IPS-NIHi11 (cell line): ENCODE data around the gene TBX15.

ENCODE experiments used
- DNase-seq: peaks from one replicate; pipeline ENCODE4 v3.0.0; 2012; ENCODE audit warnings: mixed read lengths, low spot score

TBX15 gene

DNA sequence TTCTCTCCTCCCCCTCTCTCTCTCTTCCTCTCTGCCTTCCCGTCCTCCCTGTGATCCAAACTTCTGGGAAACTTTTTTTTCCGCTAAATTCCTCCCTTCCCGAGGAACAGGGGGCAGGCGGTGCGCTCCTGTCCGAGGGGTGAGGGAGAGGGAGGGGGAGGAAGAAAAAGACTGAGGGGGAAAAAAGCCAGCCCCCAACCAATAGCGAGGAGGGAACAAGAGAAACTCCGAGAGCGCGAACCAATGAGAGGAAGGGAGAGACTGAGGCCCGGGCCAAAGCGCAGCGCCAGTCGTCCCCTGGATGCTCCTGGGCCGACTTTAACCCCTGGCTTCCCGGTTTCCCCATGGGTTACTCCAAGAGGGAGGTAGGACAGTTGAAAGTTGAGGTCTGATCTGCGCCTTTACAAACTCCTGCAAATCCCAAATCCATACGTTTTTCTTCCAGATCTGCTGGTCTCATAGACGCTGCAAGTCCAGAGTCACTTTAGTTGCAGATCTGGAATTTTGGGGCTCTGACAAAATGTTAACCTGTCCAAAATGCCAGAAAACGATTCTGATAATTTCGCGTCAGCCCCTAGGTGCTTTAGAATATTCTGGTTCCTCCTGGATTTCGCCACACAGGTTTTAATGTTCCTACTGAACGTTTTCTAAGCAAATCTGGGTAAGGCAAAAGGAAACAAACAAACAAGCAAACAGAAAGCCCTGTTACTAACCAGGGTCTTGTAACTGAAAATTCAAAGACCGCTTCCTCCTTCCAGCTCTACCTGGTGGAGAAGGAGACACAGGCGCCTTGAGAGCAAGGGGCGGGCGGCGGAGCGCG, at the start of gene TBX15:
TBX15 (minus strand) TSS at position 158 of the 820 bp plus-strand sequence. CDS start 548 bp downstream, outside the sequence.
- peak; percentile 80 for DNase-seq

DNA sequence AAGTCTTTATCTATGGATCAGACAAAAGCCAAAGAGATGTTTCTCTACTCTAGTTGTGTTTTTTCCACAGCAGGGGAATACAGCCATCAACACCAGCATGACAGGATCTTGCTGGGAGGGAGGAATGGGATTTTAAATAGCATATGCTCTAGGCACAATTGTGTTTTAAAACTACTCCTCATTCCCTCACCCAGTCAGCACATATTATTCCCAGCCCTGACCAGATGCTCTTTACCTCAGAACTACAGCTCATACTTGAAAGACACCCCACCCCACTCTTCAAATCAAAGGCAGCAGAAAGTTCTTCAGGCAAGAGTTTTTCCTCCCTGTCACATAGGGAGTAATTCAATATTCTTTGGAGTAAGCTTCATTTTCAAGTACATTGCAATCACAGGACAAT, 46.2 kb upstream of the TBX15 start:
- no peak for DNase-seq

GRCh38 chr1:119032986-119033385, 44.8 kb upstream of the TBX15 start:
- DNase-seq = no peak

GRCh38 chr1:119027759-119028158, 39.6 kb upstream of the TBX15 start:
- DNase-seq = no peak

DNA sequence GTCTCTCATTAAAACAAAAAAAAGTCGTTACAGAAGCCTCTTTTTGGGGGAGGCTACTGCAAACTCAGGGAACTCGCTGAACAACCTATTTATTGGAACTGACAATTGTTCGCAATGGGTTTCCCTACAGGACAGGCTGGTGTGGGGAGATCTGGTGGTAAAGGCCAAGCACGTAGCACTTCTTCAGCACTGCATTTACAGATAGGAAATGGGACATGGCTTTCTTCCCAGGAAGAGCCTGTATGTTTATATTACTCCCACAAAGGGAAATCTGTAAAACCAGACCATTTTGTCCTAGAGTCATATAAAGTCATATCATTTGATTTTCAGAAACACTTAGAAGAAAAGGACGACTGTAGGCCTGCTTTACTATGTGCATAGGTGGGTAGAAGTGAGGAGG, 38.8 kb upstream of the TBX15 start:
- no peak for DNase-seq

DNA sequence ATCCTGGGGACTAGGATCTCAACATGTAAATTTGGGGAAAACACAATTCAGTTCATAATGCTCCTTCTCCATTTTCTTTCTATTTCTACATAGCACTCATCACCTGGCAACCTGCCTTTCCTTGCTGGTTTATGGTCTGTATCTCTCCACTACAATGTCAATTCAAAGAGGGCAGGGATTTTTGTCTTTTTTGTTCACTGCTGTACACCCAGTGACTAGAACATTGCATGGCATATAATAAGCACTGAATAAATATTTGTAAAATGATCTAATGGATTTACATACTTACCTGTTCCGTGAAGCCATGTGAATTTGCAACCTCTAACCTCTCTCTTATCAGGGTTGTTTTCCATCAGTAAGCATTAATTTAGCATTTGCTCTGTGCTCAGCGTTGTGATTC, 27.4 kb upstream of the TBX15 start:
- DNase-seq = no peak

DNA sequence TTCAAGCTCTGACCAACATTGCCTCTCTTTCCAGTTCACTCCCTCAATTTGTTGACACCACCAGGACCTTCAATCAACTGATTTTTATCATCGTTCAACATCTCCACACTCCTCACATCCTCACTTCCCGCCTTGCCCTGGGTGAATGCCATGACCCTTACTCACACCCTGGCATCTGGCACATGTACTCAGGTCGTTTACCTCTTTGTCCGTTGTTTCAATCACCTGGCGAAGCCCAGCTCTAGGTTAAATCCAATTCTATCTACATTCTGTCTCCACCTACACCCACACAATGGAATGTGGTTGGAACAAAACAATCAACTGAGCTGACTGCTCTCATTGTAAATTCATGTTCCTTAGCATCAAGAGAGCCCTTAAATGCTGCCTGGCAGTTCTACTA, 24.2 kb upstream of the TBX15 start:
- no peak for DNase-seq

- DNase-seq = no peak
Observed at GRCh38 chr1:119011706-119012105, 23.6 kb upstream of the TBX15 start.

DNA sequence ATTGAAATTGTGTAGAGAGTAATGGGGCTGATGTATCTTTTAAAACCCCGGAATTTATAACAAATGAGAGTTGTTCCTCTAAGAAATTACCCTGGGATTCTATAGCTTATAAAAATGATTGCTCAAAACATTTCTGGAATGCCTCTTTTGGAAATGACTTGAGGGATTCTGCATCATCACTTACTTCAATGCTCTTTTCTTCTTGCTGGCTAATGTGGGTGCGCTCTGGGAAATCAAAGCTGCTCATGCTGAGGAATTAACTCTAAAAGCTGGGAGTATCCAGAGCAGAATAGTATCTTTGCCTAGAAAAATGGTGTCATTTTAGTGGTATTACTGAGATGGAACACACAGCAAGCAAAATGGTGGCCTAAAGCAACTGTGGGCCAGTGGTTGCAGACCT, 23.0 kb upstream of the TBX15 start:
- DNase-seq = no peak

GRCh38 chr1:119010201-119010600, 22.1 kb upstream of the TBX15 start:
- no peak for DNase-seq

- no peak for DNase-seq
Observed at GRCh38 chr1:119009312-119009655, 21.1 kb upstream of the TBX15 start.

- DNase-seq = peak; percentile 39
Observed at GRCh38 chr1:119008483-119009311, 20.6 kb upstream of the TBX15 start.

DNA sequence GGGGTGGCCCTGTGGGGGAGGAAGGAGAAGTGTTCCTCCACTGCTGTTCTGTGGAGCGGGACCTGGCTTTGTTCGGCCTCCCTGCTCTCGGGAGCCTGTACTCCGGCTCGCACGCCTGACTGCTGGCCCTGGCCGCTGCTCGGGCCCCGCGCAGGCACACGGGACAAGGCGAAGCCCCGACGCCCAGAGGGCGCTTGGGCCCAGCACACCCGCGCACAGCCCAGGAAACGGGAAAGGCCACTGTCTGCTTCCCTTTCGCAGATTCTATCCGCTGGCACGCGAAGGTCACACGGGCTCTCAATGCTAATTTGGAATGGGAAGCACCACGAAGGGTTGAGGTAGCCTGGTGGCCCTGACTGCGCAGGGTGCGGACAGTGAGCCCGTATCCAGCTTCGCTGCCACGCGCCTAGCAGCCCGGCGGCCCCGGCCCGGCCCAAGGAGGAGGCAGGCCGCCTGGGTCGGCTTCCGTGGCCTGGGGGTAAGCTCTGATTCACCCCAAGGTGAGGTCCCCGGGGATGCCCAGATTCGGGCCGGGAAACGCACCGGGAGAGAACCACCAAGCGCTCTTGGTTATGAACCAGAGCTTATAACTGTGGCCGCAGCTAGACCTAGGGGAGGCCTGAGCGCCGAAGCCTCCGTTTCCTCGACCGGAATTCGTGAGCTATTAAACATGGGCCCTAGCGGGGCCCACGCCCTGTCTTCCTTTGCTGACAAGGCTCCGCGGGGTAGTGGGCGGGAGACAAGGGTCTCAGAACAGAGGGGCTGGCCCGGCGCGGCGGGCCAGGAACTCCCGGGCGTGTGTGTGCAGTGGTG, 19.7 kb upstream of the TBX15 start:
- DNase-seq = peak; percentile 26

GRCh38 chr1:119007339-119007669, 19.2 kb upstream of the TBX15 start:
- DNase-seq = no peak

DNA sequence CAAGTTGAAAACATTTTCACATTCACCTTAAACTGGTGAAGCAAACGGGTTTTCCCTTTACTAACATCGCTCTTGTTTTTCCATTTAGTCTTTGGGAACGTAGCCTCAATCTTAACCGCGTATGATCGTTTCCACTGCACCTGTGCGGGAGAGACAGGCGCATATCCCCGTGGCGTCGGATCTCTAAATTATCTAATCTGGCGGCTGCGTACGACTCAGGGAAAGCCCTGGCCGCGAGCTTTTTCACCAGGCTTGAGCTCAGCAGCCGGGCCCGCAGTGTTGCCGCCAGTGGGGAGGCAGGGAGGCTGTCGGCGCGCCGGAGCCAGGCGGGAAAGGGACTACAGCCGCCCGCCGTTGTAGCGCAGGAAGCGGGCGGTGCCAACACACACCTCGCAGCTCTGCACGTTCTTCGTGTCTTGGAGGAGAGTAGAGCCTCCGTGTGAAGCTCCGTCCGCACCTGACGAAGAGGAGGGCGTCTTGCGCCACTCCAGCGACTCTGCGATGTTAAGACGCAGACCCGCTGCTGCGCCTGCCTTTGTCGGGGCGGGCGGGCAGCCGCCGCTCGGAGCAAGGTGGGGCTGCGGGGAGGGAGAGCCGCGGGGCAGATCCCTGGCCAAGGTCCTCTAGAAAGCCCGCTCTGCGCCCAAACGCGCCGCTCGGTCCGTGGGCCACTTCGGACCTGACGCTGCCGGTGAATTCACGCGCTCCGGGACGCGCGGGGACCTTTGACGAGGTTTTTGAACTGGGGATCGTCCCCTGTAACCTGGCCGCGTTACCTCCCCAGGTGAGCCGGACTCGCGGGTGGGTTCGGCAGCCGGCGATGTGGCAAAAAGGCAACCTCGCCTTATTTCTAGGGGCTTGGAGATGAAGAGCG, 18.5 kb upstream of the TBX15 start:
- DNase-seq = peak; percentile 43

DNA sequence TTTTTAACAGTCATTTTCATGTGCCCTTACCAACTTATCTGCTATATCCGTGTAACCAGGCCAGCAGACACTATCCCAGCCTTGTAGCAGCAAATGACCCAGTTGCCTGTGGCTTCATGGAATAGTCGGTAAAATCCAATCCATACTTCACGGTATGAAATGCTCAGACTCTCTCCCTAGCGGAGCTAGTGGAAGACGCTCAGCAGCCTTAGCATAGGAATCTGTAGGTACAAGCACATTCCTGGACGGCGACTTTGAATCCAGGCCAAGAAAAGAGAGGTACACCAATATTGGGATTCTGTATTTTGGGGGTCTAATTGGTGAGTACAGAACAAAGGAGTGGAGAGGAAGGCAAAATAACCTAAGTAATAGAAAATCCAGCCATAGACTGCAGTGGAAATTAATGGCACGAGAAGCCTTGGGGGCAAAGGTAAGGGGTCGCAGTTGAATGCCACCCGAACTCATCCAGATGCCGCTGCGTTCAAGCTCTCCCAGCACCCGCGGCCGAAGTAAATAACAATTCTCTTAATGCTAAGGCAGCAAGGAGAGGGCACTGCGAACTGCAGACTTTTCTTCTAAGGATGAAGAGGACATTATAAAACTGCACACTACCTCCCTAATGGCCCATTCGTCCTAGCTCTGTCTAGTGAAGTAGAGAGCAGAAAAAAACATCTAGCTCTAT, 17.7 kb upstream of the TBX15 start:
- DNase-seq = no peak

DNA sequence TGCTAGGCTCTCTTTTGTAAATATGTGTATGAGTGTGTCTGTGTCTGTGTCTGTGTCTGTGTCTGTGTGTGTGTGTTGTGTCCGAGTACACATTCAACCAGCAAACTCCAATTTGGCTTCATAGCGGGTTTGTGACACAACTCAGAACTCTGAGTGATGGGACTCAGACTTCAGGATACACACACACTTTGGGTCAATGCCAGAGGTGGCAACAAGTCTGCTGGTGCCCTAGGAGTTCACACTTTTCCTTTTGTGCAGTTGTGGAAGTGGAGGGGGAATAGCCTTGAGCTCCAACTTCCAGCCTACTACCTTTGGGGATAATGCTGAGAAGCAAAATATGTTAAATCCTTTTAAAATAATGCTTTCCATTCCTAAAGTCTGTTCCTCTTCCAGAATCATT, 16.6 kb upstream of the TBX15 start:
- no peak for DNase-seq

- DNase-seq = no peak
Observed at GRCh38 chr1:119004129-119004527, 16.0 kb upstream of the TBX15 start.

GRCh38 chr1:119003413-119004128, 15.4 kb upstream of the TBX15 start:
- DNase-seq = peak; percentile 14

GRCh38 chr1:119002028-119002686, 14.0 kb upstream of the TBX15 start:
- DNase-seq = peak; percentile 20
